ENCODE measurements around the gene BABAM2. TPM values are rescaled to one million over a fixed set of nuclear protein-coding genes. Genes with fewer than 3 reads are reported as not detected.

BABAM2 gene
- total and polyA plus RNA-seq, 9 of the 15 experiments (the other 6 are each of a cell fraction or from before 2014, with no cell fraction given): 10.9 to 37.4 (median 25.6) TPM

GRCh38 chr2:28360058-28360717, 469.7 kb downstream of the BABAM2 start:
- Histone ChIP-seq H3K9me3 (replicated peaks; ENCODE audit: control insufficient read depth, insufficient read depth, low read depth, low read length) (no peaks in the 10 kb centered on the region), H3K4me2 (ENCODE audit: insufficient read depth, low read length) (no peak overlapping the region; the same call in 1 of the 2 replicates), H3K4me3 (no peak overlapping the region), H3K79me2 (ENCODE audit: control insufficient read depth, insufficient read depth, low read length) (no peaks in the 10 kb centered on the region), H3K36me3 (ENCODE audit: control insufficient read depth, insufficient read depth, low read length) (no peaks in the 10 kb centered on the region), H4K20me1 (replicated peaks; ENCODE audit: control insufficient read depth, insufficient read depth, low read length) (no peaks in the 10 kb centered on the region), H3K9me1 (ENCODE audit: control insufficient read depth, insufficient read depth, low read length) (peaks cover 6% of the 10 kb centered on the region), H3K4me1 (replicated peaks in 1 of 2; ENCODE audit: control insufficient read depth in 2 of 2, insufficient read depth in 2 of 2, low read length in 2 of 2) (peaks cover 59 to 73% of the 10 kb centered on the region in 2 experiments), H2AFZ (ENCODE audit: low read depth, low read length) (peak overlapping the region; percentile 59; the same call in 1 of the 2 replicates), H3K9ac (ENCODE audit: insufficient read depth in 1 of 2, low read depth in 2 of 2, low read length in 2 of 2) (peak overlapping the region in 1 of 2 experiments; percentile 77; a peak in 2 of 4 replicates), H3K27me3 (ENCODE audit: control insufficient read depth in 2 of 2, insufficient read depth in 2 of 2, low read length in 2 of 2) (no peaks in the 10 kb centered on the region), H3K27ac (ENCODE audit: extremely low read depth, low read depth, low read length) (peak overlapping the region; percentile 74; the same call in 1 of the 3 replicates)
- ATAC-seq (no peak), DNase-seq (ENCODE audit: extremely low read depth in 1 of 4, low spot score in 3 of 4) (no peak), FAIRE-seq (no peak)
- intact Hi-C loops (cut with micrococcal nuclease) (no loop called here), in situ Hi-C loops (cut with MboI) (no loop called here)
- CTCF ChIA-PET (ENCODE audit: low intra/inter-chr PET ratio): no interaction called here
- BruUV-seq (replicated peaks): no TSS peak
- POLR2A ChIA-PET: interaction anchor here (1.0 kb wide), 1 partner anchor 43 kb away, joined by 5 read pairs; no protein-coding TSS in a partner anchor
- WGBS (ENCODE audit: insufficient coverage, low coverage, missing lambda C conversion rate): 91% methylated on average over 14 of the region's 16 CpGs
- TF ChIP-seq ZFX (CRISPR knock-in tag; IDR thresholded peaks at IDR 0.05) (peak; percentile 33), ZC3H4 (CRISPR knock-in tag; IDR thresholded peaks at IDR 0.05; ENCODE audit: borderline replicate concordance) (peak; percentile 74), ZNF224 (CRISPR knock-in tag; IDR thresholded peaks at IDR 0.05) (no peak), DLX4 (CRISPR knock-in tag; IDR thresholded peaks at IDR 0.05) (no peak), EGR1 (conservative IDR thresholded peaks at IDR 0.05) (no peak), FOXK1 (CRISPR knock-in tag; IDR thresholded peaks at IDR 0.05; ENCODE audit: borderline replicate concordance) (no peak), ZNF79 (CRISPR knock-in tag; IDR thresholded peaks at IDR 0.05; ENCODE audit: low read depth) (no peak), DDX20 (tag; IDR thresholded peaks at IDR 0.05; ENCODE audit: low read depth) (no peak), RB1 (IDR thresholded peaks at IDR 0.05; ENCODE audit: low read depth) (no peak), ZNF584 (CRISPR knock-in tag; IDR thresholded peaks at IDR 0.05; ENCODE audit: low read depth) (0 out of 2 replicates have a peak, but pooled peaks have one; percentile 21), TEAD2 (tag; IDR thresholded peaks at IDR 0.05) (no peak), CXXC5 (CRISPR knock-in tag; IDR thresholded peaks at IDR 0.05) (no peak), ARID3A (IDR thresholded peaks at IDR 0.05; ENCODE audit: borderline replicate concordance, low read depth, low read length) (no peak), ARID2 (IDR thresholded peaks at IDR 0.05) (no peak), ZNF174 (CRISPR knock-in tag; IDR thresholded peaks at IDR 0.05) (no peak), BRCA1 (IDR thresholded peaks at IDR 0.05) (no peak), BRCA1 (CRISPR knock-in tag; IDR thresholded peaks at IDR 0.05) (0 out of 2 replicates have a peak, but pooled peaks have one; percentile 28), CBX1 (IDR thresholded peaks at IDR 0.05; ENCODE audit: low read depth) (0 out of 2 replicates have a peak, but pooled peaks have one; percentile 4), MCM3 (IDR thresholded peaks at IDR 0.05) (no peak)
